Measurements from ENCODE around the gene PEX1. TPM values are rescaled to one million over a fixed set of nuclear protein-coding genes. Genes with fewer than 3 reads are reported as not detected.

Gene PEX1
- total RNA-seq, 1 experiment from 2014 or later: 10.8 TPM

DNA sequence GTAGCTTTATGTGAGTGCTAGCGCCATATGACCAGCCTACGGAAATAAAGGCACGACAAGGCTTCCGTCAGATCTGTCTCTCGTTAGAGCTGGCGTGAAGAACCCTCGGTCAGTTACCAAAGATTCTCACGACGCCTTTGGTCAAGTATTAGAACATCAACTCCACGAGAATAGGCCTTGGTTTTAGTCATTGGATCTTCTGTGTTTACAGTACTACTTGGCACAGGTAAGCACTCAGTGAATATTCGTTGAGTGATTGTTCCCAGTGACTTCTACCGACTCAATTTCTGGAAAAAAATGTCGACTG lies 591 bp upstream of the PEX1 start:
- Histone ChIP-seq H3K9me3 (replicated peaks) (no peaks in the 10 kb centered on the region), H3K36me3 (peaks cover 43% of the 10 kb centered on the region), H3K27ac (peak overlapping the region; percentile 87), H3K27me3 (replicated peaks) (no peaks in the 10 kb centered on the region), H3K4me3 (peak overlapping the region; percentile 76), H3K4me1 (replicated peaks) (peaks cover 13% of the 10 kb centered on the region)
- DNase-seq (ENCODE audit: low read depth in 1 of 2, low spot score in 2 of 2): no peak

DNA sequence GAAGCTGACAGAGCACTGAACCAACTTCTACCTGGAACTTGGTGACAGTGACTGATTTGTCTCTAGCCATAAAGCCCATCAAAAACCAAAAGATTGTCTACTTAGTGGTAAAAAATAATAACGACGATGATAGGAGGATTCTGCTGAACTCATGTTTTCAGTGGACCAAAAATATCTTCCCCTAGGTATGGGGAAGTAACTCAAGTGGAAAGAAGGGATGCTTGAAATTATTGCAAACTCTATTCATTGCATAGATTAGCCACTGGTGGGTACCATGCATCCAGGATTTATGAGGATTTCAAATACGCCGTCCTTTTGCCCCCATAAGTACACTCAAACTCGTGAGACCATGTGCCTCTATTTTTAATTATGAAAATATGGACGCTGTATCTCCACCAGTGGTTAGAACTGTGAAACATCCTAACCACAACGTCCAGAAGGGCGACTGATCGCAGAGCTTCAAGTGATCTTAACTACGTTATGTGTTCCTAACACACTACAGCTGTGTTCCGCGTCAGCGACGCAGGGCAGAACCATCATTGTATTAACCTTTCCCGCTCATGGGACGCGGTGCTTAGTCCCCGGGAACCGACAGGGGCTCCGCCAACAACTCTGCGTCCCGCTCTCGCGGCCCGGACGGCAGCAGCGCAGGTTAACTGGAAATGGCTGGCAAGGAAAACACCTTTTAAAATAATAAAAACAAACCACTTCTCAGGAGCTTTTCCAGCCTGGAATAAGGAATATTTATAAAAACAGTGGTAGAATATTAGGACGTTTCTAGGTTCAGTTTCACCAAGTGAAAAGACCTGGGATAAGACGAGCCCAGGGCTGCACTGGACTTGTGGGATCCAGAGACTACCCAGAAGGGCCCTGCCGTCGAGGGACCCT lies 776 bp downstream of the PEX1 start:
- H3K4me1 ChIP-seq (replicated peaks): peaks cover 13% of the 10 kb centered on the region
- H3K27me3 ChIP-seq (replicated peaks): no peaks in the 10 kb centered on the region
- peak overlapping the region; percentile 76 for H3K4me3 ChIP-seq
- no peak overlapping the region for H3K27ac ChIP-seq
- no peaks in the 10 kb centered on the region for H3K9me3 ChIP-seq (replicated peaks)
- peak; percentile 51 to 60 for DNase-seq (ENCODE audit: low read depth in 1 of 2, low spot score in 2 of 2)
- H3K36me3 ChIP-seq: peaks cover 29% of the 10 kb centered on the region

GRCh38 chr7:92523110-92523509 lies 5.2 kb downstream of the PEX1 start:
- no peaks in the 10 kb centered on the region for H3K9me3 ChIP-seq (replicated peaks)
- no peaks in the 10 kb centered on the region for H3K27me3 ChIP-seq (replicated peaks)
- H3K27ac ChIP-seq: no peak overlapping the region
- no peak overlapping the region for H3K4me3 ChIP-seq
- DNase-seq (ENCODE audit: low read depth in 1 of 2, low spot score in 2 of 2): no peak
- H3K36me3 ChIP-seq: no peaks in the 10 kb centered on the region
- peaks cover 6% of the 10 kb centered on the region for H3K4me1 ChIP-seq (replicated peaks)

GRCh38 chr7:92520024-92520423 lies 8.3 kb downstream of the PEX1 start:
- DNase-seq (ENCODE audit: low read depth in 1 of 2, low spot score in 2 of 2): no peak
- no peak overlapping the region for H3K4me3 ChIP-seq
- H3K4me1 ChIP-seq (replicated peaks): no peaks in the 10 kb centered on the region
- no peak overlapping the region for H3K27ac ChIP-seq
- no peaks in the 10 kb centered on the region for H3K27me3 ChIP-seq (replicated peaks)
- no peaks in the 10 kb centered on the region for H3K9me3 ChIP-seq (replicated peaks)
- H3K36me3 ChIP-seq: peaks cover 9% of the 10 kb centered on the region

DNA sequence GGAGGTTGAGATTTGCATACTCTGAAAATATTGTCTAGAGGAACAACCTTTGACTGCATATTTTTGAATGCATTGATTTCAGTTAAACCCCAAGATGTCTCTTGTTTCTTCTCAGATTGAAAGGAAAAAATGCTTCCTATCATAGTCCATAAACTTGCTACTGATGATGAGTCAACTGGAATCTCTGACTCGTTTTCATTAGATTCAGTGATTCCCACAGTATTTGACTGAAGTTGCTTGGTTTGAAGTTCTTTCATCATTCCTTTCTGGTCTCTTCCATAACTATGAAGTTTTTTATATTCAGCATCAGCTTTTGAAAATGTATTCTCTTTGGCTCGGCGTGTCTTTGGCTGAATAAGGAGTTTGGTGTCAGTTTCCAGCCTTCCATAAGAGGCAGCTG lies 10.7 kb downstream of the PEX1 start:
- Histone ChIP-seq H3K36me3 (peaks cover 12% of the 10 kb centered on the region), H3K27me3 (replicated peaks) (no peaks in the 10 kb centered on the region), H3K9me3 (replicated peaks) (no peaks in the 10 kb centered on the region), H3K4me3 (no peak overlapping the region), H3K27ac (no peak overlapping the region), H3K4me1 (replicated peaks) (no peaks in the 10 kb centered on the region)
- no peak for DNase-seq (ENCODE audit: low read depth in 1 of 2, low spot score in 2 of 2)

DNA sequence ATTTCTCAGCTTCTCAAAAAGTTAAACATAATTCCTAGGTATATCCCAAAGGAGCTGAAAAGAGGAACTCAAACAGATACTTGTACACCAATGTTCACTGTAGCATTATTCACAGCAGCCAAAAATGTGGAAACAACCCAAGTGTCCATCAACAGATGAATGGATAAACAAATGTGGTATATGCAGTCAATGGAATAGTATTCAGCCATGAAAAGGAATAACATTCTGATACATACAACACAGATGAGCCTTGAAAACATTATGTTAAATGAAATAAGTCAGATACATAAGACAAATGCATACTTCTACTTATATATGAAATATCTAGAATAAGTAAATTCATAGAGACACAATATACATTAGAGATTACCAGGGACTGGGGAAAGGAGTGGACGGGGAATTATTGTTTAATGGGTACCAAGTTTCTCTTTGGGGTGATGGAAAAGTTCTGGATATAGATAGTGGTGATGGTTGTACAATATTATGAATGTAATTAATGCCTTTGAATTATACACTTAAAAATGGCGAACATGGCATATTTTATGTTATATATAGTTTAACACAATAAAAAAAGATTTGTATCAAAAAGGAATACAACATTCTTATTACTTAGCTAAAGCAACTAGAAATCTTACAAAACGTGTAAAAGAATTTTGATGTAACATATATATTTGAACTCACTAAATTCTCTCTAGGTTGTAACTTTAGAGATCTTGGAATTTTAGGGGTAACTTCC lies 15.0 kb downstream of the PEX1 start:
- Histone ChIP-seq H3K27ac (no peak overlapping the region), H3K36me3 (peaks cover 12% of the 10 kb centered on the region), H3K27me3 (replicated peaks) (no peaks in the 10 kb centered on the region), H3K9me3 (replicated peaks) (no peaks in the 10 kb centered on the region), H3K4me3 (no peak overlapping the region), H3K4me1 (replicated peaks) (no peaks in the 10 kb centered on the region)
- DNase-seq (ENCODE audit: low read depth in 1 of 2, low spot score in 2 of 2): no peak

DNA sequence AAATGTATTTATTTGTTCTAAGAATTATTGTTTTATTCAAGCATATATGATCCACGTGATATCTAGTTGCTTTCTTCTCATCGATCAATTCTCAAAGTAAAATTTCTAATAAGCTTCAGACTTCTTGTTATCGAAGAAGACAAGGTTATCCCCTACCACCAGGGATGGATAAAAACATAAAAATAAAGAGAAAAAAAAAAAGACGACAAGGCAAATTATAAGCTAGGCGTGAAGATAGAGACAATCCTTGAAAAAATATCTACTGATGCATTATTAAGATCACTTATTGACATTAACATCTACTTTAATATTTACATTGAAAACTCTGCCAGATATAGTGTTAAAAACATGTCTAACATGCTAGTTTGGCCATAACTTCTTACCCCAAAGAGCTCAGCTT lies 19.4 kb downstream of the PEX1 start:
- no peak overlapping the region for H3K27ac ChIP-seq
- DNase-seq (ENCODE audit: low read depth in 1 of 2, low spot score in 2 of 2): no peak
- H3K36me3 ChIP-seq: peaks cover 3% of the 10 kb centered on the region; the same call in 1 of the 2 replicates
- no peaks in the 10 kb centered on the region for H3K27me3 ChIP-seq (replicated peaks)
- H3K9me3 ChIP-seq (replicated peaks): no peaks in the 10 kb centered on the region
- H3K4me3 ChIP-seq: no peak overlapping the region
- no peaks in the 10 kb centered on the region for H3K4me1 ChIP-seq (replicated peaks)

GRCh38 chr7:92506363-92506762 lies 22.0 kb downstream of the PEX1 start:
- Histone ChIP-seq H3K27me3 (replicated peaks) (no peaks in the 10 kb centered on the region), H3K4me3 (no peak overlapping the region), H3K9me3 (replicated peaks) (no peaks in the 10 kb centered on the region), H3K36me3 (no peaks in the 10 kb centered on the region; the same call in 1 of the 2 replicates), H3K27ac (no peak overlapping the region), H3K4me1 (replicated peaks) (no peaks in the 10 kb centered on the region)
- no peak for DNase-seq (ENCODE audit: low read depth in 1 of 2, low spot score in 2 of 2)

DNA sequence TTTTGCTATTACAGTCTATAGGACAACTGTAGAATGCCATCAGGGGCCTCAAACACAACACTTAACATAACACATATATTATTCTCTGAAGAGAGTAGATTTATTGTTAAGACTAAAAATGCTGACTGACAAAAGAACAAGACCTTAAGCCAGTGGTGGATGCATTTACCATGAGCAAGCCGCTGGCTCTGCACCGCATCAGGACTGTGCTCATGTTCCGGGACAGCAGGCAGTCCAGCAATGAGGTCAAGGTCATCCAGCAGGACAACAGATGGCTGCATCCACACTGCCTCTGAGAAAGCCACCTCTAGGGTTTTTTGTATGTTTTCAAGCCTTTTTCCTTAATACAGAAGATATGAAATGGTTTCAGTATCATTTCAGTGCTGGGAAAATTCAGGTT lies 23.8 kb downstream of the PEX1 start:
- no peak for DNase-seq (ENCODE audit: low read depth in 1 of 2, low spot score in 2 of 2)

DNA sequence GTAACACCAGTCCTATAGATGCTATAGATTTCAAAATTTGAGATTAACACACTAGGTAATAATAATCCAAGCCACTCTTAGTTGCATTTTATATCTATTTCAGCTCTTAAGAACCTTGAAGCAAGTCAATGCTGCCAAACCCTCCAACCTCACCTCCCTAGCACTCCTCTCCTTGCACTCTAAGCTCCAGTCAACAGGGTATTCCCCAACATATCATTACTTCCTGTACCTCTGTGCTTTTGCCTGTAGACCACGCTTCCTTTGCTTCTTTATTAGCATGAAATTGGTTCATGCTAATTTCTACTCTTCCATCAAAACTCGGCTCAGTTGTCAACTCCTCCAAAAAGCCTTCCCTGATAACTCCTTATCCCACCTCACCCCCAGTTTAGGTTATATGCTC lies 24.6 kb downstream of the PEX1 start:
- H3K36me3 ChIP-seq: no peaks in the 10 kb centered on the region; the same call in 1 of the 2 replicates
- H3K27me3 ChIP-seq (replicated peaks): no peaks in the 10 kb centered on the region
- no peak overlapping the region for H3K4me3 ChIP-seq
- no peaks in the 10 kb centered on the region for H3K4me1 ChIP-seq (replicated peaks)
- no peak for DNase-seq (ENCODE audit: low read depth in 1 of 2, low spot score in 2 of 2)
- H3K9me3 ChIP-seq (replicated peaks): no peaks in the 10 kb centered on the region
- H3K27ac ChIP-seq: no peak overlapping the region

More for the DNA sequence above, 23.8 kb downstream of the PEX1 start:
- no peaks in the 10 kb centered on the region; the same call in 1 of the 2 replicates for H3K36me3 ChIP-seq
- H3K4me3 ChIP-seq: no peak overlapping the region
- no peaks in the 10 kb centered on the region for H3K27me3 ChIP-seq (replicated peaks)
- H3K4me1 ChIP-seq (replicated peaks): no peaks in the 10 kb centered on the region
- no peak overlapping the region for H3K27ac ChIP-seq
- no peaks in the 10 kb centered on the region for H3K9me3 ChIP-seq (replicated peaks)

DNA sequence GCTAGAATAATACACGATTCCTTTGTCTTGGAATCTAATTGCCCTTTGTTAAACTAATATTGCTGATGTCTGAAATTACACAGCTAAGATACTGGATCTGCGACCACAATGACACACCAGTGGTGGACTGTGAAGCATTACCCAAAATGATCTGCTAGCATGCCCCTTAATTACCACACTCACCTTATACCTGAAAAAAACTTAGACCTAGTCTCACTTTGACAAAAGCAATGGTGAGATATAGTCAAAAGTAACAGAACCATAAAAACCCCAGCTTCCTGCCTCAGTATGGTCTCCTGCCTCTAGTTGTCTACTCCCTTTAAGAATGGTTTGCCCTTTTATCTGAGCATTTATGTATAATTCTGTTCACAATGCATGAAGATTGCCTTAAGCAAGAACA lies 29.8 kb downstream of the PEX1 start:
- Histone ChIP-seq H3K27me3 (replicated peaks) (no peaks in the 10 kb centered on the region), H3K36me3 (peaks cover 12% of the 10 kb centered on the region), H3K4me3 (no peak overlapping the region), H3K9me3 (replicated peaks) (no peaks in the 10 kb centered on the region), H3K27ac (no peak overlapping the region), H3K4me1 (replicated peaks) (no peaks in the 10 kb centered on the region)
- DNase-seq (ENCODE audit: low read depth in 1 of 2, low spot score in 2 of 2): no peak

DNA sequence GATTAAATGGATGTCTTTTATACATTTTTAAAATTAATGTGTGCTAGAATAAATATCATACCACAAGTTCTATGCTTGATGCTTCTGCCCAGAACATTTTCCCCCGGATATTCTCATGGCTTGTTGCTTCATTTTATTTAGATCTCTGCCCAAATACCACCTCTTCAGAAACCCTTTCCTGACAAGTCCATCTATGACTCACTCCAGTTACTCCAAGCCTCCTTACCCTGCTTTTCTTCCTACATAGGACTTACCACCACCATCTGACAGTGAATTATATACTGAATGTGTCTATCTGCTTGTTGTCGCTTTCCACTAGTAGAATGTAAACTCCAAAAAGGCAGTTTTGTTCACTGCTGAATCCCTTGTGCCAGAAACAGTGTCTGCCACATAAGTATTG lies 31.4 kb downstream of the PEX1 start:
- Histone ChIP-seq H3K27me3 (replicated peaks) (no peaks in the 10 kb centered on the region), H3K4me3 (no peak overlapping the region), H3K27ac (no peak overlapping the region), H3K4me1 (replicated peaks) (no peaks in the 10 kb centered on the region), H3K36me3 (peaks cover 12% of the 10 kb centered on the region), H3K9me3 (replicated peaks) (no peaks in the 10 kb centered on the region)
- DNase-seq (ENCODE audit: low read depth in 1 of 2, low spot score in 2 of 2): no peak

GRCh38 chr7:92489634-92490033 lies 38.7 kb downstream of the PEX1 start:
- DNase-seq (ENCODE audit: low read depth in 1 of 2, low spot score in 2 of 2): no peak
- Histone ChIP-seq H3K9me3 (replicated peaks) (no peaks in the 10 kb centered on the region), H3K4me1 (replicated peaks) (no peaks in the 10 kb centered on the region), H3K27me3 (replicated peaks) (no peaks in the 10 kb centered on the region), H3K27ac (no peak overlapping the region), H3K4me3 (no peak overlapping the region), H3K36me3 (peaks cover 14% of the 10 kb centered on the region)

DNA sequence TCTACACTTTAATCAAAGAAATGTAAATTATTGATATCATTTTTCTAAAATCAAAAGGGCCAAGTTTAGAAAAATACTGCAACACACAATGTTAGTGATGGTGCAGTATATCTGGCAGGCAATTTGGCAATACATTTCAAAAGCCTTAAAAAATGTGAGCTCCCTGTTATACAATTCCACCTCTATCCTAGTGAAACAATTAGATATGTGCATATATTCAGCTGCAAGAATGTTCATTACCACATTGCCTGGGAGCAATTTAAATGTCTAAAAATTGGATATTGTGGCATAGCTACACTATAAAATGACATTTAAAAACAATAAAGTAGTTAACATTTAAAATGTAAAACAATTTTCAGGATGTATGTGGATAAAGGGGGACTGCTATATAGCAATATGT lies 40.5 kb downstream of the PEX1 start:
- Histone ChIP-seq H3K4me3 (no peak overlapping the region), H3K9me3 (replicated peaks) (no peaks in the 10 kb centered on the region), H3K36me3 (peaks cover 10% of the 10 kb centered on the region), H3K27ac (no peak overlapping the region), H3K4me1 (replicated peaks) (no peaks in the 10 kb centered on the region), H3K27me3 (replicated peaks) (no peaks in the 10 kb centered on the region)
- DNase-seq (ENCODE audit: low read depth in 1 of 2, low spot score in 2 of 2): no peak
